NCI-H2196 treated with DMSO at 0.1 percent for 48 hours (cell line): ENCODE data around the gene ARHGEF2.

Experiments
- DNase-seq: peaks from one replicate; lab custom pipeline; 2025; ENCODE audit not compliant: unreplicated experiment; lab: John Stamatoyannopoulos, UW

The ARHGEF2 gene

GRCh38 chr1:155913969-155914757 is 64.2 kb downstream of the ARHGEF2 start:
- no peak for DNase-seq

DNA sequence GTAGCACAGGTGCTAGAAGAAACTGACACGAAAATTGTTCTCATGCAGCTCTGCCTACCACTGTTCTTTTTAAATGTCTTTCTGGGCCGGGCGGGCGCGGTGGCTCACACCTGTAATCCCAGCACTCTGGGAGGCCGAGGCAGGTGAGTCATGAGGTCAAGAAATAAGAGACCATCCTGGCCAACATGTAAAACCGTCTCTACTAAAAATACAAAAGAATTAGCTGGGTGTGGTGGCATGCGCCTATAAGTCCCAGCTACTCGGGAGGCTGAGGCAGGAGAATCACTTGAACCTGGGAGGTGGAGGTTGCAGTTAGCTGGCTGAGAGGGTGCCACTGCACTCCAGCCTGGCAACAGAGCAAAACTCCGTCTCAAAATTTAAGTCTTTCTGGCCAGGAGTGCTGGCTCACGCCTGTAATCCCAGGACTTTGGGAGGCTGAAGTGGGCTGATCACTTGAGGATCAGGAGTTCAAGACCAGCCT is 66.3 kb downstream of the ARHGEF2 start:
- no peak for DNase-seq

DNA sequence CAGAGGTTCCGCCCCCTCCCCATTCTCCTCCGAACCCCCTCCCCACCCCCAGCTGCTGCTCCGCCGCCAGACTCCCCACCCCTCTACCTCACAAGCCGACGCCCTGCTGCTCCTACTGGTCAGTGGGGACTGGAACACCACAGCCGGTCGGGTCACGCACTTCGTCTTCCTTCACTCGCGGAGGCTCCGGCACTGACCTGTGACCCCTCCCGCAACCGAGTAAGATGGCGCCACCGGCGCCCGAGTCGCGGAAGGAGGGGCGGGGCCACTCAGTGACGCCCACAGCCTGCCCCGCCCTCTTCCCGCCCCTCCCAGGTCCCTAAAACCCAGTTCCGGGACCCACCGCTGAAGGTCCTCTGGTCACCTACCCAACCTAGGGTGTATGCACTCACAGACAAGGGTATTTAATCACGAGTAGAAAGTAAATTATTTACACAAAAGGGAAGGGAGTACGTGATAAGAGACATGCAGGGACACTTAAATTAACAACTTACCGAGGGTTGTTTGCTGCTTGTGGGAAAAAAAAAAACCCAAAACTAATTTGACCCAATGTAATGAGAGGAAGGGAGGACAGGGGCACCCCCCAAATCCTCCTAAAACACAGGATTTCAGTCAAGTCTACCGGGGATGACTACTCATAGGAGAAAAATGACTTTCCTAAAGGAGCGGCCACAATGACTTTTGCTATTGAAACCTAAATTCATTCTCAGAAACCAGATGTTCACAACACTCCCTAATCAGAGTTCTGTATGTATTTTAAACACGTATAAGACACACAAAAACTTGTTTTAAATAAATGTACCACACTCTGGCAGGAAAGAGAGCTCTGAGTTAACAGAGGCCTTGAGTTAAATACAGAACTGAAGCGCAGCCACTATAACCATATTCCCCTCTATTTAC is 66.9 kb downstream of the ARHGEF2 start, which contains the start of gene RIT1:
RIT1 (minus strand) TSS at position 194 of the 900 bp plus-strand sequence. CDS start 588 bp downstream, outside the sequence.
- peak; percentile 62 for DNase-seq

- DNase-seq = no peak
Observed at GRCh38 chr1:155910621-155911121, 67.7 kb downstream of the ARHGEF2 start.

- no peak for DNase-seq
Observed at GRCh38 chr1:155909894-155910293, 68.5 kb downstream of the ARHGEF2 start.

- DNase-seq = no peak
Observed at GRCh38 chr1:155904261-155904660, 74.1 kb downstream of the ARHGEF2 start.

GRCh38 chr1:155900161-155900560 is 78.2 kb downstream of the ARHGEF2 start:
- DNase-seq = no peak

DNA sequence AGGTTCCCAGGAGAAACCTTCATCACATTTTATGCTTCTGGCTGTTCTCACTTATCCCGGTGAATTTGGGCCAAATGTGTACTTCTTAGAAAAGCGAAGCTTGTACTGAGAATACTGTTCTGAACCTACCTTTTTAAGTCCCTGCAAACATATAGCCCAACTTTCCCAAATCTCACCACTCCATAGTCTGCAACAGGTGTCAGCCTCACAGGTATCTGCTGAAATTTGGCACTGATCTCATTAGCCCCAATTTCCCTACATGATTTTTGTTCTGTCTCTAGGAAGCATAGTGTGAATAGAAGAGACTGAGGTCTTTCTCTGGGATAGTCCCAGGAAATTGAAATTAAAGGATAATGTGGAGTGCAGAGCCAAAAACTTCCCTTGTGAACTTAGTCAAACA is 78.7 kb downstream of the ARHGEF2 start:
- DNase-seq = no peak

- DNase-seq = no peak
Observed at GRCh38 chr1:155898888-155899287, 79.5 kb downstream of the ARHGEF2 start.

DNA sequence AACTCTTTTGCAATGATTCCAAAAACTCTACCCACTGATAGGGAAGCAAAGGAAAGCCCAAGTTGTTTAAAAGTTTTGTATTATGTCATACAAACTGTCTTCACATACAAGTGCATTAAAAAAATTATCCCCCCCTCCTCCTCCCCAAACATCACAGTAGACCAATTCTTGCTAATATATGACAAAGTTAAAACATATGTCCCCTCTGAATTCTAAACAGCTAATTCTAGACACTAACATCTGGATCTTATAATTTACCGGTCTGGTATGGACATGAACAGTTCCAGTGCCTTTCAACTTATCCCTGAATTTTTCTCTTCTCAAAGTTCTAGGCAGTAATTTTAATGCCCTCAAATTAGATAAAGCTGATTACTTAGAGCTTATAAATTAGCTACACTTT is 80.6 kb downstream of the ARHGEF2 start:
- no peak for DNase-seq
